GM19035 (cell line): ENCODE measurements around the gene DNAJC5G.

Source experiments
- ATAC-seq: cut with Tn5 transposase; IDR thresholded peaks from one replicate; pipeline ENCODE4 v1.9.1; 2021; ENCODE audit not compliant: unreplicated experiment

The DNAJC5G gene, protein sequence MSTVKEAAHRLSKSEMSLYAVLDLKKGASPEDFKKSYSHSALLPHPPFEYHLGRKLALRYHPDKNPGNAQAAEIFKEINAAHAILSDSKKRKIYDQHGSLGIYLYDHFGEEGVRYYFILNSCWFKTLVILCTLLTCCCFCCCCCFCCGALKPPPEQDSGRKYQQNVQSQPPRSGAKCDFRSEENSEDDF

DNA sequence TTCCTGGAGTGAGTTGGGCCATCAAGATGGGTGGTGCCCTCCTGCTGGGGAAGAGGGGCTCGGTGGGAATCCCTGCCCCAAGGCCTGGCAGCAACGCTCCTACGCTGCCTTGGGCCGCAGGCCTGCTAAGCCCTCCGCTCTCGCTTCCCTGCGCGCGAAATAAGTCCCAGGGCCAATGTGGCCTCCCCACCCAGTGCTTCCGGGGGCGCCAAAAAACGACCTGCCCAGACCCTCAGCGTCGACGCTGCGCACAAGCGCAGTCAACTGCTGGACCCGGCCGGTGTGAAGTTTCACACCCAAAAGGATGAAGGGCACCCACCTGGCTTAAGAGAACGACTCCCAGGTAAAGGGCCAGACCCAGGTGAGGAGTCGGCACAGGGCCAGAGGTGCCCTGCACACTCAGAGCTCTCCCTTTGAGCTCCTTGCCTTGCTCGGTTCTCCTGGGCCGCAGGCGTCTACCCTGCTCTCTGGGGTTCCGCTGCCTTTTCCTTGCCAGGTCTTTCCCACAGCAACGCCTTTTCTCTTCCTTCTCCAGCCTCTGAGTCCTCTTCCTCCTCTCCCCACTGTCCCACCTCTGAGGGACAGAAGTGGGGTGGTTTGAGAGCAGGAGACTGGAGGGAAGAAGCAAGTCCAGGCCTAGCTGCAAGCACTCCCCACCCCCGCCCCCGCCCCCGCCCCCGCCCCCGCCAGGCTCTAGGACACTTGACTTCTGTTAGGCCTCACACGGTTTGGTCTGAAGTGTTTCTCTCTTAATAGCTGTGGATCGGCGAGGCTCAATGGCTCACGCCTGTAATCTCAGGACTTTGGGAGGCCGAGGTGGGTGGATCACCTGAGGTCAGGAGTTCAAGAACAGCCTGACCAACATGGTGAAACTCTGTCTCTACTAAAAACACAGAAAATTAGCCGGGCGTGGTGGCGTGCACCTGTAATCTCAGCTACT, at the start of gene DNAJC5G:
DNAJC5G (plus strand) TSS at position 223 of the 940 bp plus-strand sequence. CDS start 1,296 bp downstream, outside the sequence.
- ATAC-seq = no peak

DNA sequence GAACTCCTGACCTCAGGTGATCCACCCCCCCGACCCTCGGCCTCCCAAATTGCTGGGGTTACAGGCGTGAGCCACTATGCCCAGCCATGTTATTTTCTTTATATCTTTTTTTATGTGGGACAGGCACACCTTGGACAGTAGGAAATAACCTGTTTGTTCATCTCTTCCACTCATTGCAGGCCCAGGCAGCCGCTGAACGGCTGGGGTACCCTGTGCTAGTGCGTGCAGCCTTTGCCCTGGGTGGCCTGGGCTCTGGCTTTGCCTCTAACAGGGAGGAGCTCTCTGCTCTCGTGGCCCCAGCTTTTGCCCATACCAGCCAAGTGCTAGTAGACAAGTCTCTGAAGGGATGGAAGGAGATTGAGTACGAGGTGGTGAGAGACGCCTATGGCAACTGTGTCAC, 49.7 kb upstream of the DNAJC5G start:
- no peak for ATAC-seq

DNA sequence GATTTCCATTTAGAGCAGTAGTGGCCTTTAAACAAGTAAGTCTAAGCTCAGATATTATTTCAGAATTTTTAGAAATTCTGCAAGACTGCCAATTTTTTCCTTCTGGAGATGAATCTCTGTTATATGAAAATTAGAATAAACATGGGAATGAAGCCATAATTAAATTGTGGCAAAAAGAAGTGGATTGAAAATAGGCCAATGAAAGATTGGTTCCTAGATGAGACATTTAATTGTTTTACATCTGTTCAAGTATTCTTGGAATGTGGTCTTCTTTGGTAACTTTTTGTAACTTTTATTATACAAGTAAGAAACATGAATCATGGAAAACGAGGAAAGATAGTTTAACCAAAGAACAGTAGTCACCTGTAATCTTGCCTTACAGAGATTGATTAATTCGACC, 47.7 kb upstream of the DNAJC5G start:
- ATAC-seq = no peak

DNA sequence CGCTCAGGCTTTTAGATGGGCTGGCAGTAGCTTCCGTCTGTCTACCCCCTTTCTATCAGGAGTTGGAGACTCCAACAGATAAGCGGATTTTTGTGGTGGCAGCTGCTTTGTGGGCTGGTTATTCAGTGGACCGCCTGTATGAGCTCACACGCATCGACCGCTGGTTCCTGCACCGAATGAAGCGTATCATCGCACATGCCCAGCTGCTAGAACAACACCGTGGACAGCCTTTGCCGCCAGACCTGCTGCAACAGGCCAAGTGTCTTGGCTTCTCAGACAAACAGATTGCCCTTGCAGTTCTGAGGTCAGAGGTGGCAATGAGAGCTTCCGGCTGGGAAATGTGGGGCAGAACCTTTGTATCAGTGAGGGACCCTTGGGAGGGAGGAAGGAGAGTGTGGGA, 43.3 kb upstream of the DNAJC5G start:
- no peak for ATAC-seq

DNA sequence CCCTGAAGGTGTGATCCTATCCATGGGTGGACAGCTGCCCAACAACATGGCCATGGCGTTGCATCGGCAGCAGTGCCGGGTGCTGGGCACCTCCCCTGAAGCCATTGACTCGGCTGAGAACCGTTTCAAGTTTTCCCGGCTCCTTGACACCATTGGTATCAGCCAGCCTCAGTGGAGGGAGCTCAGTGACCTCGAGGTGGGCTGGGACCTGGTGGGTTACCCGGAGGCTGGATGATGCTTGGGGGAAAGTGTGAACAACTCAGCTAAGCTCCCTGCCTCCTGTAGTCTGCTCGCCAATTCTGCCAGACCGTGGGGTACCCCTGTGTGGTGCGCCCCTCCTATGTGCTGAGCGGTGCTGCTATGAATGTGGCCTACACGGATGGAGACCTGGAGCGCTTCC, 41.9 kb upstream of the DNAJC5G start:
- ATAC-seq = no peak

DNA sequence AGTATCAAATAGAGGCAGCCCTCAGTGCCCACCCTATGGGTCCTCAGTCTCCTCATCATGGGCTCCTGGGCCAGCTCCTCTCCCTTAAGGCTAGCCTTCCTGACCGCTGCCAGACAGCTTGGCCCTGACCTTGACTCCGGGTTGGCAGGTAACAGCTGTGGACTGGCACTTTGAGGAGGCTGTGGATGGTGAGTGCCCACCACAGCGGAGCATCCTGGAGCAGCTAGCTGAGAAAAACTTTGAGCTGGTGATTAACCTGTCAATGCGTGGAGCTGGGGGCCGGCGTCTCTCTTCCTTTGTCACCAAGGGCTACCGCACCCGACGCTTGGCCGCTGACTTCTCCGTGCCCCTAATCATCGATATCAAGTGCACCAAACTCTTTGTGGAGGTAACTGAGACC, 39.1 kb upstream of the DNAJC5G start:
- no peak for ATAC-seq

DNA sequence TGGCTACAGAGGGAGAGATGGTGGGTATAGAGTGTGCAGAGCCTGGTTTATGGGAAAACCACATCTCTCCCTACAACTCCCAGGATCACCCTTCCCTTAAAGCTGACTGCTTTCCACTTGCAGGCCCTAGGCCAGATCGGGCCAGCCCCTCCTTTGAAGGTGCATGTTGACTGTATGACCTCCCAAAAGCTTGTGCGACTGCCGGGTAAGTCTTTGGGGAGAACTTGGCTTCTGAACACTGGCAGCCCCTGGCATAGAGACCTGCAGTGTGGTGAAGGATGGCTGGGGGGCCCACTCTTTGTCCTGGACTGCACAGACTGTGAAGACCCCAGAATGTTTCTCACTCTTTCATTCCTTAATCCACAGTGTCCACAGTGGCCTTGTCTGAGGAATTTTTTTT, 38.6 kb upstream of the DNAJC5G start:
- ATAC-seq = no peak

DNA sequence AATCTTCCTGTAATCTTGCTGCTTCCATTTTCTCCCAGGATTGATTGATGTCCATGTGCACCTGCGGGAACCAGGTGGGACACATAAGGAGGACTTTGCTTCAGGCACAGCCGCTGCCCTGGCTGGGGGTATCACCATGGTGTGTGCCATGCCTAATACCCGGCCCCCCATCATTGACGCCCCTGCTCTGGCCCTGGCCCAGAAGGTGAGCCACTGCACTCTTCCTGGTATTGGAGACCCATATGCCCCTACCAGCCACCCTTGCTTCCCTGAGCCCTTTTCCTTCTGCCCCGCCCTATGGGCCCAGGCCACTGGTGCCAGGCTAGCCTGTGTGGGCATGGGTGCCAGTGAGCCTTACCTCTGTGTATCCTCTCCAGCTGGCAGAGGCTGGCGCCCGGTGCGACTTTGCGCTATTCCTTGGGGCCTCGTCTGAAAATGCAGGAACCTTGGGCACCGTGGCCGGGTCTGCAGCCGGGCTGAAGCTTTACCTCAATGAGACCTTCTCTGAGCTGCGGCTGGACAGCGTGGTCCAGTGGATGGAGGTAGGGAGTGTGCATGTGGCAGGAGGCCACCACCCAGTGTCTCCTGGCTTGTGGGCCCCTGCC, 37.8 kb upstream of the DNAJC5G start:
- ATAC-seq = no peak

DNA sequence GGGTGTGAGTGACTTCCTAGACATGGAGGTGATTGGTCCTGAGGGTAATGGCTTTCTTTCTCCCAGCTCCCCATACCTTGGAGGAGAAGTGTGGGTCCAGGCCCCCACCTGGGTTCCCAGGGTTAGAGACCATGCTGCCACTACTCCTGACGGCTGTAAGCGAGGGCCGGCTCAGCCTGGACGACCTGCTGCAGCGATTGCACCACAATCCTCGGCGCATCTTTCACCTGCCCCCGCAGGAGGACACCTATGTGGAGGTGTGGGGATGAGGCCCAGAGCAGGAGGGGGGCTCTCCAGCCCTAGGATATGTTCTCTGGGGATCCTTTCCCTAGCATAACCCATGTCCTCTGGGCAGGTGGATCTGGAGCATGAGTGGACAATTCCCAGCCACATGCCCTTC, 36.3 kb upstream of the DNAJC5G start:
- no peak for ATAC-seq

DNA sequence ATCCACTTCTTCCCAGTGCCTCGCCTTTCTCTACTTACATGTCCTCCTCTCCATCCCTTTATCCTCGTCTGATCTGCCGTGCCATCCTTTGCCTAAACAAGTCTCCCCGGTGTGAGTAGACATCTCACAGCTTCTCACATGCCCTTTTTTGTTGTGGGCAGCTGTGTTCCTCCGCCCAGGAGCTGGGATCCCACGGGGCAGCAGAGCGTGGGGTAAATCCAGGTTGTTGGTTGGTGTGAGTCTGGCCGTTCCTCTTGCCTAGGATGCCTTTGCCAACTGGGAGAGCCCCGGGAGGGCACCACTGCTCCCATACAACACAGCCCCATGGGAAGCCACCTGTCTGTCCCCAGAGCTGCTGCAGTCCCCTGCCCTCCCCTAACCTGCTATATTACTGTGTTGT, 34.8 kb upstream of the DNAJC5G start:
- no peak for ATAC-seq

DNA sequence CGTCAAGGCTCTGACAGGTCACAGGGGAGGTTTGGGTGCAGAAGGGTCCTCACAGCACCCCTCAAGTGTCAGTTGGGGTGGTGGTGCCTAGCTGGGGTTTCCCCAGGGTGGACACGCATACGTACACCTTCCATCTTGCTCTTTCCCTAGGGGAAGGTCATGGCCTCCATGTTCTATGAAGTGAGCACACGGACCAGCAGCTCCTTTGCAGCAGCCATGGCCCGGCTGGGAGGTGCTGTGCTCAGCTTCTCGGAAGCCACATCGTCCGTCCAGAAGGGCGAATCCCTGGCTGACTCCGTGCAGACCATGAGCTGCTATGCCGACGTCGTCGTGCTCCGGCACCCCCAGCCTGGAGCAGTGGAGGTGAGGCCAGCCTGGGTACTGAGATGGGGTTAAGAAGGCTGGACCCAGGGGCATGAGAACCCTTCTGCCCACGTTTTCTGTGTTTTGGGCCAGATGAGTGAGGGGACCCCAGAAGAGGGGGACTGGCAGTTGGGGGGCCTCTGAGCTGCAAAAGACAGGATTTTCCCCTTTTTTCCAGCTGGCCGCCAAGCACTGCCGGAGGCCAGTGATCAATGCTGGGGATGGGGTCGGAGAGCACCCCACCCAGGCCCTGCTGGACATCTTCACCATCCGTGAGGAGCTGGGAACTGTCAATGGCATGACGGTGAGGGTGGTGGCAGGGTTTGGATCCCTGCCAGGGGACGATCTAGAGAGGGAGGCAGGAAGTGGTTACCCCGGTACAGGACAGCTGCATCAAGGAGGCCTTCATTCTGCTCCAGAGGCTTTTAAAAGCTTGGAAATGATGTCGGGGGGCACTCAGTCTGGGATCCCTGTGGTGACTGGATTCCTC, 33.2 kb upstream of the DNAJC5G start:
- ATAC-seq = no peak

DNA sequence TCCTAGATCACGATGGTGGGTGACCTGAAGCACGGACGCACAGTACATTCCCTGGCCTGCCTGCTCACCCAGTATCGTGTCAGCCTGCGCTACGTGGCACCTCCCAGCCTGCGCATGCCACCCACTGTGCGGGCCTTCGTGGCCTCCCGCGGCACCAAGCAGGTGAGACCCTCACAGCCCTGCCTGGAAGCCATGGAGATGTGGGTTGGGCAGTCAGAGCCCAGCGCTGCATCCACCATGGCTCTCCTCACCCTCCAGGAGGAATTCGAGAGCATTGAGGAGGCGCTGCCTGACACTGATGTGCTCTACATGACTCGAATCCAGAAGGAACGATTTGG, 32.6 kb upstream of the DNAJC5G start:
- ATAC-seq = no peak

DNA sequence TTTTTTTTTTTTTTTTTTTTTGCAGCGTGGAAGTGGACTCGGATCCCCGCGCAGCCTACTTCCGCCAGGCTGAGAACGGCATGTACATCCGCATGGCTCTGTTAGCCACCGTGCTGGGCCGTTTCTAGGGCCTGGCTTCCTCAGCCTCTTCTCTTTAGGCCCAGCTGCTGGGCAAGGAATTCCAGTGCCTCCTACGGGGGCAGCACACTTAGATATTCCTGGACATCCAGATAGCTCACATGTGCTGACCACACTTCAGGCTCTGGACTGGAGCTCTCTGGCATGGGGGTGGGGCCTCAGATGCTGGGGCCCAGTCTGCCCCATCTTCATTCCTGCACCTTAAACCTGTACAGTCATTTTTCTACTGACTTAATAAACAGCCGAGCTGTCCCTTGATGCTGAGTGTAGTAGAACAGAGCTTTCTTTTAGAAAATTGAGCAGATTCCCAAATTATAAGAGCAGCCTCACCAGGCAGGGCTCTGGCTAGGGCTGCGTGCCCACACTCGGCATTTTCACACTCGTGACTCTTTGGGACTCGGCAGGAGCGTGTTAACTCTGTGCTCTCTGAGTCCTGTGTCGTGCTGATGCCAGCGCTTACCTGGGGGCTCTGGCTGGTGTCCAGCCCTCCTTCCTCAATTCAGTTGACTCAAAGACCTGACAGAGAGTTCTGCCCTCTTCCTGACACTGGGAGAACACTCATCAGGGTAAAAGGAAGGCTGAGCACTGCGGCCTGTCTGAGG, 31.7 kb upstream of the DNAJC5G start:
- ATAC-seq = no peak

DNA sequence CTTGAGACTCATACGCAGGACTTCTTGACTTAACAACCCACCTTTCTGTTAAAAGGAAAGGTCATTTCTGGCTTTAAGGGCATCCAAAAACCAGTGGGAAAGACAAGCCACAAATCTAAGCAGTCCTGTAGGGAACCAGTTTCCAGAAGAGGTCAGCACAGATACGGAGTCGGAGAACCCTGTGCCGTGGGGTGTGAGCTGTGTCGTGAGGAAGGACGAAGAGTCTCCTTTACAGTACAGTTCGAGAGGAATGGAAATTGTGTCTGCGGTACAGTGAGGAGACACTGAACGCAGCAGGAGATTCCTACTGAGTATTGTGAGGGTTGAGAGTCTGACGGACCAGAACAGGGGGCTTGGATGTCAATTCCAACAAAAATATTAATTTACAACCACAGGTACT, 30.1 kb upstream of the DNAJC5G start:
- ATAC-seq = no peak

DNA sequence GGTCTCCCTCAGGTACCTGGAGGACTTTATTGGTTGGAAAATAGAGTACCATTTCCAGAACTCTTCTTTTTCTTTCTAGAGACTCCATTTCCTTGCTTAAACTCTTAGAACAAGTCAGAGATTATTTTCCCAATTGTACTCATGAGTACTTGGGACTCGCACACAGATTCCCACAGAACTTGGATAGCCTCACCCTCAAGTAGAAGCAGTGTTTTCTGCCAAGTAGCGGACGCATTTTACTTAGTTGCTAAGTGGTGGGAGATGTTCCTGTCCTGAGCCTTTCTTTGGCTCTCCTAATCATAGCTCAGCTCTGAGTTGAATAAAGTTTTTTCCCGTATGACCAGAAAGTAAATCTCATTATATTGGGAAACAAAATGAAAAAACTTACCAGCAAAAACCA, 29.6 kb upstream of the DNAJC5G start:
- ATAC-seq = no peak

DNA sequence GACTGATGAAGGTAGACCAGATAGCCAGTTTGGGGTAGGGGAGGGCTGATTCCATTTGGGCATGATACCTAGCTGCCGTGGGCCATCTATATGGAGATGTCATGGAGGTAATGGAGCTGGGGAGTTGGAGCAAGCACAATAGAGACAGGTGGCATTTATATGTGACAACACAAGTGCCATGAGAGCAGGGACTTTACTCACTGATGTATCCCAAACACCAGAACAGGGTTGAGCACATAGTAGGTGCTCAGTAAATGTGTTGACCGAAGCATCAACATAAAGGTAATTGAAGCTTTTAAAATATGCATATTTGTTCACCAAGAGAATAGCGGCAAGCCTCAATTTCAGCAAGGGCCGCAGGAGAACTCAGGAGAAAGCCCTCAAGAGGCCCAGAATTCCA, 27.3 kb upstream of the DNAJC5G start:
- no peak for ATAC-seq

DNA sequence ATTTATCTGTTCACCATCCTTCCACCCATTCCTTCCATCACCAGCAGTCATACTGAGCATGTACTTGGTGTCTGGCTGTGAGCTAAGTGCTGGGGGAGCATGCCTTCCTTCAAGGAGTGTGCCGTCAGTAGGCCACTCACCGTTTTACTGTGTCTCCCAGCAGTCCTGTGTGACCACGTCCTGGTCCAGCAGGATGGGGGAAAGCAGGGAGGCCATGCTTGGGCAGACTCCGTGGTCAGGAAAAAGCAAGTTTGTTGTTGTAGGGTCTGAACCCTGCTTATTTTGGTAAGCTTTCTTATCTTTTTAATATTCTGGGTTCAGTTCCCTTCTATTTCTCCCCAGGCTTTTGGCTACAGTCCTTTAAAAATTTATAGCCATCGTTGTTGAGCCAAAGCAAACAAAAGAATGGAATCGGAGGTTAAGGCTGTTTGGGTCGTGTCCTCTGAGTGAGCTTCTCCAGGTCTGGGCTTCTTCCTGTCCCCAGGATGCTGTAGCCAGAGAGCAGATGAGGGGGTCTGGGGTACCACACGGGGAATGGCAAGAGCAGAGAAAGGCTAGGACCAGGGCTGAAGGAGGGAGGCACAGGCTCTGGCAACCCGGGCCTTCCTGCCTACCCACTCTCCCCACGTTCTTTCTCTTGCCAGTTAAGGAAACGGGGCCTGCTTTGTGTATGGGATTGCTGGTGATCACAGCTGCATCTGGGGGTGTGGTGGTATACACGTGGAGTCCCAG, 25.9 kb upstream of the DNAJC5G start:
- no peak for ATAC-seq

DNA sequence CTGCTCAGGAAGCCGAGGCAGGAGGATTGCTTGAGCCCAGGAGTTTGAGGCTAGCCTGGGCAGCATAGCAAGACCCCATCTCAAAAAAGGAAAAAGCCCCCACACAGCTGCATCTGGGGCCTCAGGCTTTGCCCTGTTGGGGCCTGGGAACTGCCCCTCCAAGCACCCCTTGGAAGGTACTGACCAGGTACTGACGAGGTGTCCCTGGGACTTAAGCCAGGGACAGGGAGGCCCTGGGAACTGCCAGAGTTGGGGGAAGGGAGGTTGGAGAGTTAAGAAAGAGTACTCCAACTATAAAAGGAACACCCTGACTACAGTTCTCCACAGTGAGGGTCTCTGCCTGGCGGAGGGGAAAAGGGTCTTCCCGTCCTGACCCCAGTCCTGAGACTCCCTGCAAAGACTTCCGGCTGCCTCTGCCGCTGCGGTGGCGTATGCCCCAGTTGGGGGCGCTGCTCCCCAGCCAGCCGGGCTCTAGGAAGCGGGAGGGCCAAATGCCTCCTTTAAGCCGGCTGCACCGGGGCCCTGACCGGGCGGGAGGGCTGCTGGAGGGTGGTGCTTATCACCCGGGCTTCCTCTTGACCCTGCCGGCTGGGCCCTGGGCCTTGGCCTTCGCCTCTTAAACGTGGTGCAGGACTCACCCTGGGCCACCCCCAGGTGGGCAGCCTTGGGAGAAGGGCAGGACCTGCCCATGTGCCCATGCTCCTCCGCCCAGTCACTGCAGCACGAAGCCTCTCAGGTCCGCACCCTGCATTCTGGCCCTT, 25.2 kb upstream of the DNAJC5G start:
- ATAC-seq = no peak

DNA sequence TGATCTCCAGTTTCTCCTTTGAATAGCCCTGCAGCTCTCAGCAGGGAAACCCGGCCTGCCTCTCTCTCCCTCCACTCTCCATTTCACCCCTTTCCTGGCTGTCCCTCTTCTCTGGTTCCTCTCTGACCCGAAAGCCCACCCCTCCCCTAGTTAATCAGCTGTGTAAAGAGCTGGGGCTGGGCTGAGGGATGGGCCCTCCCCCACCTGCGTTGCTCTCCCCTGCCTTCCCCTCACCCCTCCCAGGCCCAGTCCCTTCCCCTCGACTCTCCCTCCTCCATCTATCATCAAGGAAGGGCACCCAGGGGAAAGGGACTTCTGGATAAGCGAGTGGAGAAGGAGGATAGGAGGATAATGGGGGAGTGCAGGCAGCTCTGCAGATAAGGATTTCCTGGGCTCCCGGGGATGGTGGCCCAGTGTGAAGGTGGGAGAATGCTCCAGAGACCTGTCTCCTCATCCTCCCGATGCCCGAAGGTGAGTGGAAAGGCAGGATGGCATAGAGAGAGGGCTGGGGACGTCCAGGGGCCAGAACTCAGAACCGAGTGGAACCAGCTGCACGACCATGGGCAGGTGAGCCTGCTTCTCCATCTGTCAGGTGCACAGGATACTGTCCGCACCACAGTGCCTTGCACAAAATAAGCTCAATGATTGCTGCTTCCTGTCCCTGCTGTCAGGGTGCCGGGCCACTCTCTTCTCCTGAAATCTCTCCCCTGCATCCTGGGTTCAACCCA, 24.4 kb upstream of the DNAJC5G start:
- no peak for ATAC-seq
